ENCODE measurements around the gene MYBBP1A.
A peak's percentile ranks its signal among the peaks of the same experiment; 100 is the strongest.

MYBBP1A gene

GRCh38 chr17:4573669-4574068 is 18.5 kb upstream of the MYBBP1A start:
- no peaks in the 10 kb centered on the region for H3K27me3 ChIP-seq (ENCODE audit: control insufficient read depth, insufficient read depth, low read length)
- H3K4me3 ChIP-seq (ENCODE audit: low read depth, low read length), result no peak overlapping the region
- no peak overlapping the region for H3K9ac ChIP-seq
- no peak for TF ChIP-seq CTCF (IDR thresholded peaks at IDR 0.05)
- no peak overlapping the region for H3K4me2 ChIP-seq (ENCODE audit: low read length)
- H3K36me3 ChIP-seq (ENCODE audit: control insufficient read depth, insufficient read depth, low read length), result no peaks in the 10 kb centered on the region
- no peak overlapping the region for H3K27ac ChIP-seq
- no peaks in the 10 kb centered on the region for H3K4me1 ChIP-seq
- no peaks in the 10 kb centered on the region for H3K9me3 ChIP-seq (ENCODE audit: control insufficient read depth, low read length)
- no peak overlapping the region for H2AFZ ChIP-seq
- no peaks in the 10 kb centered on the region for H3K79me2 ChIP-seq

GRCh38 chr17:4573115-4573514 is 17.9 kb upstream of the MYBBP1A start:
- H3K27ac ChIP-seq, result no peak overlapping the region
- no peaks in the 10 kb centered on the region for H3K9me3 ChIP-seq (ENCODE audit: control insufficient read depth, low read length)

GRCh38 chr17:4572131-4572530 is 16.9 kb upstream of the MYBBP1A start:
- Histone ChIP-seq H3K9ac (no peak overlapping the region), H3K4me1 (no peaks in the 10 kb centered on the region), H2AFZ (no peak overlapping the region), H3K27ac (no peak overlapping the region), H3K4me3 (ENCODE audit: low read depth, low read length) (no peak overlapping the region), H3K79me2 (no peaks in the 10 kb centered on the region), H3K4me2 (ENCODE audit: low read length) (no peak overlapping the region), H3K9me3 (ENCODE audit: control insufficient read depth, low read length) (no peaks in the 10 kb centered on the region), H3K27me3 (ENCODE audit: control insufficient read depth, insufficient read depth, low read length) (no peaks in the 10 kb centered on the region), H3K36me3 (ENCODE audit: control insufficient read depth, insufficient read depth, low read length) (no peaks in the 10 kb centered on the region)
- TF ChIP-seq CTCF (IDR thresholded peaks at IDR 0.05), result no peak

More at GRCh38 chr17:4573115-4573514, 17.9 kb upstream of the MYBBP1A start:
- no peaks in the 10 kb centered on the region for H3K79me2 ChIP-seq
- no peak for TF ChIP-seq CTCF (IDR thresholded peaks at IDR 0.05)
- no peak overlapping the region for H3K4me2 ChIP-seq (ENCODE audit: low read length)
- H3K4me3 ChIP-seq (ENCODE audit: low read depth, low read length), result no peak overlapping the region
- no peaks in the 10 kb centered on the region for H3K27me3 ChIP-seq (ENCODE audit: control insufficient read depth, insufficient read depth, low read length)
- H3K9ac ChIP-seq, result no peak overlapping the region
- H3K36me3 ChIP-seq (ENCODE audit: control insufficient read depth, insufficient read depth, low read length), result no peaks in the 10 kb centered on the region
- no peaks in the 10 kb centered on the region for H3K4me1 ChIP-seq
- no peak overlapping the region for H2AFZ ChIP-seq

GRCh38 chr17:4569591-4569990 is 14.4 kb upstream of the MYBBP1A start:
- Histone ChIP-seq H3K9me3 (ENCODE audit: control insufficient read depth, low read length) (no peaks in the 10 kb centered on the region), H2AFZ (no peak overlapping the region), H3K36me3 (ENCODE audit: control insufficient read depth, insufficient read depth, low read length) (no peaks in the 10 kb centered on the region), H3K4me2 (ENCODE audit: low read length) (no peak overlapping the region), H3K79me2 (no peaks in the 10 kb centered on the region), H3K27me3 (ENCODE audit: control insufficient read depth, insufficient read depth, low read length) (no peaks in the 10 kb centered on the region), H3K27ac (no peak overlapping the region), H3K9ac (no peak overlapping the region), H3K4me3 (ENCODE audit: low read depth, low read length) (no peak overlapping the region), H3K4me1 (no peaks in the 10 kb centered on the region)
- TF ChIP-seq CTCF (IDR thresholded peaks at IDR 0.05), result no peak

GRCh38 chr17:4566785-4567184 is 11.6 kb upstream of the MYBBP1A start:
- Histone ChIP-seq H3K4me2 (ENCODE audit: low read length) (peak overlapping the region; percentile 3), H3K36me3 (ENCODE audit: control insufficient read depth, insufficient read depth, low read length) (no peaks in the 10 kb centered on the region), H3K27ac (no peak overlapping the region), H3K9ac (no peak overlapping the region), H3K27me3 (ENCODE audit: control insufficient read depth, insufficient read depth, low read length) (no peaks in the 10 kb centered on the region), H2AFZ (peak overlapping the region; percentile 61), H3K9me3 (ENCODE audit: control insufficient read depth, low read length) (no peaks in the 10 kb centered on the region), H3K4me1 (no peaks in the 10 kb centered on the region), H3K79me2 (no peaks in the 10 kb centered on the region), H3K4me3 (ENCODE audit: low read depth, low read length) (no peak overlapping the region)
- peak; percentile 80 for TF ChIP-seq CTCF (IDR thresholded peaks at IDR 0.05)

All from parathyroid adenoma (tissue), 2 donors.